Psoas muscle (tissue), 8 donors: ENCODE measurements around the gene MYO5A. TPM values are rescaled to one million over a fixed set of nuclear protein-coding genes. Genes with fewer than 3 reads are reported as not detected.

Source experiments
- ATAC-seq, 4 donors: fragments of 200-7000 bp; cut with Tn5 transposase; one replicate each; pipeline ENCODE4 v1.9.1; 2020; ENCODE audit warnings: moderate library complexity in 3 of 4, mild to moderate bottlenecking in 2 of 4
- DNase-seq, 2 donors: peaks; one replicate each; pipeline ENCODE4 v3.0.0-alpha.2; 2020
- H3K27ac ChIP-seq: fragments of 200-600 bp; one replicate; pipeline ENCODE4 v1.8.0; 2022
- H3K27me3 ChIP-seq, 3 donors: fragments of 200-600 bp in 1 of 3; one replicate each; pipeline versions ENCODE4 v1.6.1 to v1.8.0; 2013 to 2022; ENCODE audit warnings: low read length in 2 of 3, mild to moderate bottlenecking in 2 of 3, moderate library complexity in 1 of 3; ENCODE audit not compliant: insufficient read depth in 3 of 3
- H3K36me3 ChIP-seq, 2 donors: fragments of 200-600 bp in 1 of 2; one replicate each; pipeline versions ENCODE4 v1.6.1 to v1.8.0; 2013 to 2022; ENCODE audit warnings: low read depth in 1 of 2, mild to moderate bottlenecking in 1 of 2, moderate library complexity in 1 of 2; ENCODE audit not compliant: insufficient read depth in 1 of 2
- H3K4me1 ChIP-seq: fragments of 200-600 bp; one replicate; pipeline ENCODE4 v1.8.0; 2022
- H3K4me3 ChIP-seq: fragments of 200-600 bp; one replicate; pipeline ENCODE4 v1.8.0; 2022; ENCODE audit warnings: mild to moderate bottlenecking
- H3K9me3 ChIP-seq: fragments of 200-600 bp; one replicate; pipeline ENCODE4 v1.8.0; 2022
- WGBS, 3 donors: extraction: QIAGEN DNeasy Blood & Tissue Kit; methylation state at CpG; one replicate each; pipeline versions ENCODE4 v1.1.6 to v1.1.7; 2013; 5-methylcytosine and 5-hydroxymethylcytosine counted together
- intact Hi-C, 2 donors: fragments of 100-400 bp; cut with DNase I; formaldehyde crosslinking; loops; one replicate each; pipeline versions ENCODE4 v1.11.0 to v1.14.2; 2022
- polyA plus RNA-seq, 3 donors: library from polyadenylated mRNA; stranded (reverse); fragments of 200-250 nt; gene quantifications; one replicate each; pipeline ENCODE4 v1.2.3, GENCODE V29; 2013
- total RNA-seq, 4 donors: library from RNA; stranded (reverse); fragmentation: NEBNext Ultra II Directional in 2 of 4; extraction: Animal tissue kit (Norgen Biotek cat#: 25700) in 2 of 4; gene quantifications; one replicate each; pipeline versions ENCODE4 v1.2.1 to v1.2.4, GENCODE V29; 2021 to 2023
- TF ChIP-seq, protein P1 (sequence below): fragments of 200-600 bp; IDR thresholded peaks from one replicate; pipeline ENCODE4 v1.8.0; 2022; ENCODE audit warnings: antibody characterized with exemption
- donor health status: healthy with polysubstance abuse.
- donor health status: DM: no; HTN: no; CAD: no; lungs with moderate emphysema.
- donor health status: Bipolar disorder and iron deficiency.
- donor health status: healthy.
- donor health status: DM: yes; HTN: yes; CAD: no.
- donor health status: DM: no; HTN: no; CAD: no.
- donor health status: DM: no; HTN: no; CAD: no.
- donor health status: DM: yes; HTN: yes; CAD: no.

The MYO5A gene
- total and polyA plus RNA-seq, 7 donors: 3.6 to 9.9 (median 6.3) TPM

GRCh38 chr15:52394118-52394517, 134.6 kb downstream of the MYO5A start:
- WGBS, 3 donors: 31 to 46% (median 36%) methylated on average over 3 of the region's 3 CpGs
- ATAC-seq (peak in 3 of 4 donors; percentile 62 to 66 (median 63)), DNase-seq (no peak)
- Histone ChIP-seq H3K27me3 (no peaks in the 10 kb centered on the region), H3K9me3 (no peaks in the 10 kb centered on the region), H3K27ac (peak overlapping the region; percentile 6), H3K4me1 (peaks cover 23% of the 10 kb centered on the region), H3K4me3 (no peak overlapping the region), H3K36me3 (peaks cover 0 to 33% of the 10 kb centered on the region in 2 donors)
- TF ChIP-seq, protein P1, sequence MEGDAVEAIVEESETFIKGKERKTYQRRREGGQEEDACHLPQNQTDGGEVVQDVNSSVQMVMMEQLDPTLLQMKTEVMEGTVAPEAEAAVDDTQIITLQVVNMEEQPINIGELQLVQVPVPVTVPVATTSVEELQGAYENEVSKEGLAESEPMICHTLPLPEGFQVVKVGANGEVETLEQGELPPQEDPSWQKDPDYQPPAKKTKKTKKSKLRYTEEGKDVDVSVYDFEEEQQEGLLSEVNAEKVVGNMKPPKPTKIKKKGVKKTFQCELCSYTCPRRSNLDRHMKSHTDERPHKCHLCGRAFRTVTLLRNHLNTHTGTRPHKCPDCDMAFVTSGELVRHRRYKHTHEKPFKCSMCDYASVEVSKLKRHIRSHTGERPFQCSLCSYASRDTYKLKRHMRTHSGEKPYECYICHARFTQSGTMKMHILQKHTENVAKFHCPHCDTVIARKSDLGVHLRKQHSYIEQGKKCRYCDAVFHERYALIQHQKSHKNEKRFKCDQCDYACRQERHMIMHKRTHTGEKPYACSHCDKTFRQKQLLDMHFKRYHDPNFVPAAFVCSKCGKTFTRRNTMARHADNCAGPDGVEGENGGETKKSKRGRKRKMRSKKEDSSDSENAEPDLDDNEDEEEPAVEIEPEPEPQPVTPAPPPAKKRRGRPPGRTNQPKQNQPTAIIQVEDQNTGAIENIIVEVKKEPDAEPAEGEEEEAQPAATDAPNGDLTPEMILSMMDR: no peak
- intact Hi-C loops: no loop called here

- ATAC-seq: peak; percentile 60 to 92 (median 88)
Measured at GRCh38 chr15:52392008-52392687, 136.5 kb downstream of the MYO5A start.

DNA sequence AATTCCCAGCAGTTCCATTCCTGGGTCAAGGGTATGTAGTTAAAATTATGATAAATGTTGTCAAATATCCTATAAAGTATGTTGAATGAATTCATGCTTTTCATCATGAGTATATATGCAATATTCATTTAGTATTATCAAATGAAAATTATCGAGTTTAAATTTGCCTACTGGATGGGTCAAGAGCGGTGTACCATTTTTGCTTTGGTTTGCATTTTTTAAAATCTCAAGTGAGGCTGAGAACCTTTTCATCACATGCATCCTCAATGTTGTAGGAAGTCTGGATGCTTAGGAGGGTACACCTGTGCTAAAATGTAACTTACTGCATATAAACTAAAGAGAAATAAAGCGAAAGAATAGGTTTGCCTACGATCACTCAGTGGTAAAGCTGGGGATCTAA, 137.6 kb downstream of the MYO5A start:
- H3K36me3 ChIP-seq: peaks cover 2 to 38% of the 10 kb centered on the region in 2 donors
- intact Hi-C loops: no loop called here

More at GRCh38 chr15:52392008-52392687, 136.5 kb downstream of the MYO5A start:
- H3K9me3 ChIP-seq: no peaks in the 10 kb centered on the region
- H3K4me1 ChIP-seq: peaks cover 23% of the 10 kb centered on the region
- TF ChIP-seq, protein P1: no peak
- no peak overlapping the region for H3K4me3 ChIP-seq
- H3K27me3 ChIP-seq: no peaks in the 10 kb centered on the region
- intact Hi-C loops: no loop called here
- WGBS, 3 donors: 52 to 61% (median 54%) methylated on average over 6 of the region's 6 CpGs
- H3K27ac ChIP-seq: peak overlapping the region; percentile 47
- peaks cover 0 to 48% of the 10 kb centered on the region in 2 donors for H3K36me3 ChIP-seq
- no peak for DNase-seq

DNA sequence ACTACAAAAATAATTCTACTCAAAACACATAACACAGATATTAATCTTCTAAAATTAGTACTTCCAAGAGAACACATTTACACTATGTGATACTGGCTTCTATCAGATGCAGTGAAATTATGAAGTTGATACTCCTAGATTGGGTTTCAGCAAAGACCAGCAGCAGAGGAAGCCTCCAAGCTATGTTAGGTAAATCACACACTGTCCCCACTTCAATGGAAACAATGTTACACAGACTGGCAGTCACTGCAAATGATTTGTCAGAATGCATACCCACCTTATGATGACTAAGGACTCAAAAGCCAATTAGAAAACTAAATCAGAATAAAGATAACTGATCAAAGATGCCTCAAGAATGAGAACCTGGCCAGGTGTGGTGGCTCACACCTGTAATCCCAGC, 143.0 kb downstream of the MYO5A start:
- Histone ChIP-seq H3K27me3 (no peaks in the 10 kb centered on the region), H3K27ac (no peak overlapping the region)
- TF ChIP-seq, protein P1: no peak

More for the DNA sequence above, 137.6 kb downstream of the MYO5A start:
- no peaks in the 10 kb centered on the region for H3K9me3 ChIP-seq
- TF ChIP-seq, protein P1: no peak
- H3K4me1 ChIP-seq: peaks cover 23% of the 10 kb centered on the region
- DNase-seq (no peak), ATAC-seq (no peak)
- H3K4me3 ChIP-seq: no peak overlapping the region
- no peak overlapping the region for H3K27ac ChIP-seq
- H3K27me3 ChIP-seq: no peaks in the 10 kb centered on the region
- WGBS, 3 donors: 97 to 98% (median 97%) methylated on average over 4 of the region's 4 CpGs

More for the DNA sequence above, 143.0 kb downstream of the MYO5A start:
- intact Hi-C loops: no loop called here
- H3K4me3 ChIP-seq: no peak overlapping the region
- DNase-seq: no peak
- peak in 2 of 4 donors; percentile 64 to 82 for ATAC-seq
- no peaks in the 10 kb centered on the region for H3K9me3 ChIP-seq
- H3K4me1 ChIP-seq: peaks cover 7% of the 10 kb centered on the region
- H3K36me3 ChIP-seq: peaks cover 2 to 60% of the 10 kb centered on the region in 2 donors
